GM18861 (cell line): Measurements from ENCODE around the gene STAB1.
"Not testable (repeated sequence)": the region's sequence is repeated elsewhere in the genome, so short reads cannot be mapped to it uniquely, and the experiment has no call there.

Experiments used
- ATAC-seq: cut with Tn5 transposase; IDR thresholded peaks from one replicate; pipeline ENCODE4 v1.9.1; 2021; ENCODE audit not compliant: unreplicated experiment

Gene STAB1

DNA sequence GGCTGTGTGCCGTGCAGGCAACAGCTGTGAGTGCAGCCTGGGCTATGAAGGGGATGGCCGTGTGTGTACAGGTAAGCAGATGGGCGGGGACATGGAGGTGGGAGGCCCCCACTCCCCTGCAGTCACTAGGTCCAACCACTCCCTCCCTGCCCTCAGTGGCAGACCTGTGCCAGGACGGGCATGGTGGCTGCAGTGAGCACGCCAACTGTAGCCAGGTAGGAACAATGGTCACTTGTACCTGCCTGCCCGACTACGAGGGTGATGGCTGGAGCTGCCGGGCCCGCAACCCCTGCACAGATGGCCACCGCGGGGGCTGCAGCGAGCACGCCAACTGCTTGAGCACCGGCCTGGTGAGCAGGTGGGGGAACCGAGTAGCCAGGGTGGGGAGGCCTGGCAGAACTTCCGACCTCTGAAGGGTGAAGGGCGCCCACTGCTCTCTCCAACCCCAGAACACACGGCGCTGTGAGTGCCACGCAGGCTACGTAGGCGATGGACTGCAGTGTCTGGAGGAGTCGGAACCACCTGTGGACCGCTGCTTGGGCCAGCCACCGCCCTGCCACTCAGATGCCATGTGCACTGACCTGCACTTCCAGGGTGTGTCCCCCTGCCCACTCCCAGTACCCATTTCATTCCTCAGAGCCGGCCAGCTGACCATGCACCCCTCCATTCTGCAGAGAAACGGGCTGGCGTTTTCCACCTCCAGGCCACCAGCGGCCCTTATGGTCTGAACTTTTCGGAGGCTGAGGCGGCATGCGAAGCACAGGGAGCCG lies 26.9 kb downstream of the STAB1 start:
- ATAC-seq = no peak

DNA sequence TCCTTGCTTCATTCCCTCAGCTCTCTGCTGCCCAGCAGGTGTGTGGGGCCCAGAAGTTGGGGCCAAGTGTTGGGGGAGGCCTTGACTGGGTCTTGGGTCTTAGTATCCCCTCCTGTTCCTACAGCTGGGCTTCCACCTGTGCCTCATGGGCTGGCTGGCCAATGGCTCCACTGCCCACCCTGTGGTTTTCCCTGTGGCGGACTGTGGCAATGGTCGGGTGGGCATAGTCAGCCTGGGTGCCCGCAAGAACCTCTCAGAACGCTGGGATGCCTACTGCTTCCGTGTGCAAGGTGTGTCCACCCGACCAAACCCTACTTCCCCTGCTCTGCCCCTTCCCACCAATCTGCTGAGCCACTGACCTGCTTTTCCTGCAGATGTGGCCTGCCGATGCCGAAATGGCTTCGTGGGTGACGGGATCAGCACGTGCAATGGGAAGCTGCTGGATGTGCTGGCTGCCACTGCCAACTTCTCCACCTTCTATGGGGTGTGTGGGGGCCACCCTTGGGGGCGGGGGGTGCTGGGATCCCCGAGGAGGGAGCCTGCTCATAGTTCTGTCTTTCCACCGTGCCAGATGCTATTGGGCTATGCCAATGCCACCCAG lies 27.6 kb downstream of the STAB1 start:
- no peak for ATAC-seq

DNA sequence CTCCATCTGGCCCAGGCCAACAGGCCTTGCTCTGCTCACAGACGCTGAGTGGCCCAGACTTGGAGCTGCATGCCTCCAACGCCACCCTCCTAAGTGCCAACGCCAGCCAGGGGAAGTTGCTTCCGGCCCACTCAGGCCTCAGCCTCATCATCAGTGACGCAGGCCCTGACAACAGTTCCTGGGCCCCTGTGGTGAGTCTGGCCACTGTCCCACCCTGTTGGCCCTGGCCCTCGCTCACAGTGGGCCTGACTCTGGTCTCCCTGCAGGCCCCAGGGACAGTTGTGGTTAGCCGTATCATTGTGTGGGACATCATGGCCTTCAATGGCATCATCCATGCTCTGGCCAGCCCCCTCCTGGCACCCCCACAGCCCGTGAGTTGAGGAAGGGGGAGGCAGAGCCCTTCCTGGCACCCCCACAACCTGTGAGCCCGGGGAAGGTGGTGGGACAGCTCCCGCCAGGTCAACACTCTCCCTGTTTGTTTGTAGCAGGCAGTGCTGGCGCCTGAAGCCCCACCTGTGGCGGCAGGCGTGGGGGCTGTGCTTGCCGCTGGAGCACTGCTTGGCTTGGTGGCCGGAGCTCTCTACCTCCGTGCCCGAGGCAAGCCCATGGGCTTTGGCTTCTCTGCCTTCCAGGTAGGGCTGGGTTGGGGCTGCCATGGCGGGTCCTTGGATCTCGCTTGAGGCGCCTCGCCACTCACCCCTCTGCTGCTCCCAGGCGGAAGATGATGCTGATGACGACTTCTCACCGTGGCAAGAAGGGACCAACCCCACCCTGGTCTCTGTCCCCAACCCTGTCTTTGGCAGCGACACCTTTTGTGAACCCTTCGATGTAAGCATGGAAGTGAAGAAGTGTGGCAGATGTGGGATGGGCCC lies 28.5 kb downstream of the STAB1 start:
- ATAC-seq = no peak

DNA sequence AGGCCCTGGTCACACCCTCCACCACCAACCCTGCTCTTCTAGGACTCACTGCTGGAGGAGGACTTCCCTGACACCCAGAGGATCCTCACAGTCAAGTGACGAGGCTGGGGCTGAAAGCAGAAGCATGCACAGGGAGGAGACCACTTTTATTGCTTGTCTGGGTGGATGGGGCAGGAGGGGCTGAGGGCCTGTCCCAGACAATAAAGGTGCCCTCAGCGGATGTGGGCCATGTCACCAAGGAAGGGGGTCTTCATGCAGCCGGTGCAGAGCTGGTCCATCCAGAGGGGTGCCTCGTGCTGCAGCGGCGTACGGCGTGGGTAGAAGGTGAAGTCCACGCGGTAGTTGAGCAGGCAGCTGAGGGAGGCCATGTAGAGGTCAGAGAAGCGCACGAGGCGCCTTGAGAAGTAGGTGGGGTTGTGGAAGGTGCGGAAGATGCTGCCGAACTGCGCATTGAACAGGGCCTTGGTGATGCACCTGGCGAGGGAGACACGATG lies 29.2 kb downstream of the STAB1 start:
- no peak for ATAC-seq

DNA sequence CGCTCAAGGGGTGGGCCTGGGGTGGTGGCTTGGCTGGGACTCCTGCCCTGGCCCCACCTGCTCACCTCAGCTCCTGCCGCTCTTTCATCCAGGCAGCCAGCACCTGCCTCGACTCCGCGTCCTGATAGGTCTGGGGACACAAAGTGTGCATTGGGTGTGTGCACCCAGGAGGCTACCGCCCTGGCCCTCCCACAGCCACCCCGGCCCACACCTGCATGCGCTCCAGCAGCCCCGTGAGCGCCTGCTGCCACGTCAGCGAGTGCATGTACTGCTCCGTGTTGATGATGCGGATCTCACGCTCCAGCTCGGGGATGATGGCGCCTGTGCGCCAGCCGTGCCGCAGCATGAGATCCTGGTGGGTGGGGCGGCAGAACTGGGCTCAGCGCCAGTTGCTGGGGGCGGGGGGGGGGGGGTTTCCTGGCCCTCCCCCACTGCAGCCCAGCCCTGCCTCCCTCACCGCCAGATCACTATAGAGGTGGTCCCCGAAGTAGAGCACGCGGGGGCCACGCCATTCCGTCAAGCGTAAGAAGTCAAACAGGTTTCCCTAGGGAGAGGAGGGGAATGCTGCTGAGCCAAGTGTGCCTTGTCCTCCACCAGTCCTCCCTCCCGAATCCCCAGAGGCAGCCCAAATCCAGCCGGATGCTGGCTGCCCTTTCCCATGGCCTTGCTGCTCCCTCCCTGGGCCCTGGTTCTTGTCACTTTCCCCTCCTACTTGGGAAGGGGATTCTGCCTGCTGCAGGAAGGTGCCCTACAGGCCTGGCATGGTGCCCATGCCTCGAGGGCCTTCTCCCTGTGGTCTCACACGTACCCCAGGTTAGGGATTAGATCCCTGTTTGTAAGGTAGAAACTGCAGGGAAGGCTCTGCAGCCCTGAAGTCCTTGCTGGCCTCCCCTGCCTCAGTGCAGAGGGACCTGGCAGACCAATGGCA lies 29.9 kb downstream of the STAB1 start:
- no peak for ATAC-seq

DNA sequence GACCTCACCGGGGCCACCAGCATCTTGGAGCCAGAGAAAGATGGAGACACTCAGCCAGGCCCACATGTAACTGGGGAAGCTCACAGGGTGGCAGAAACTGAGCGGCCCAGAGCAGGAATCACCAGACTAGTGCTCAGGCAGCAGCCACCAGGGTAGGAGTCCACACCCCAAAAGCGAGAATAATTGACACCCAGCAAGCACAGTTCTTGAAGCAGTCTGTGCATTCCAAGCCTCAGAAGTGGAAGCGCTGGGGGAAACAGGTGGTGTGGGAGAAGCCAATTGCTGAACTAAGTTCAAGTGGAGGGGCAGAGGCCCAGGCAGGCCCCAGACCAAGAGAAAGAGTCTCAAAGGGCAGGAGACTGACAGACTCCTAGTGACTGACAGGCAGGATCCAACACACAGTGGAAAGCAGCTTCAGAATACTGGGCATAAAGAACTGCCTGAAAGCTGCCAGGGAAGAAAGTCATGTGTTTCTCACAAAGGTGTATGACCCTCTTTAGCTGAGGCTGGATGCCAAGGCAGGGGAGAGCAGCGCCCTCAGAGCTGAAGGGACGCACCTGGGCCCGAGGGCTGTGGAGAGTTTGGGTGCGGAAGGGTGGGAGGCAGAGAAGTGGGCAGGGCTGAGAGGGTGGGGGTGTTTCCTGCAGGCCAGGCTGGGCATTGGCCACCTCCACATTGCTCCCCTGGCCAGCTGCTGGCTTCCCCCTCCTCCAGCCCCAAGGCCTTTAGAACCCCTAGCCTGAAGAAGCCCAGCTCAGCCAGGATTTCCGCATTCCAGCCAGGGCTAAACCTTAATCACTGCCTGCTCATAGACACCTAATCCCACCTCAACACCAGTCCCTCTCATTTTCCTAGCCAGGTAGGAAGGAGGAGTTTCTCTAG lies 30.8 kb downstream of the STAB1 start:
- no peak for ATAC-seq

DNA sequence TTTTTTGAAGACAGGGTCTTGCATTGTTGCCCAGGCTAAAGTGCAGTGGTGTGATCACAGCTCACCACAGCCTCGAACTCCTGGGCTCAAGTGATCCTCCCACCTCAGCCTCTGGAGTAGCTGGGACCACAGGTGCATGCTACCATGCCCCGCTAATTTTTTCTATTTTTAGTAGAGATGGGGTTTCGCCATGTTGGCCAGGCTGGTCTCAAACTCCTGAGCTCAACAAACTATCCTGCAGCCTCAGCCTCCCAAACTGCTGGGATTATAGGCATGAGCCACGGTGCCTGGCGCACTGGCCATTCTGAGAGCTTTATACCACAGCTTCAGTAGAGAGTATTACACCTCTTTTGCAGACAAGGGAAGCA lies 31.5 kb downstream of the STAB1 start:
- not testable (repeated sequence) for ATAC-seq

DNA sequence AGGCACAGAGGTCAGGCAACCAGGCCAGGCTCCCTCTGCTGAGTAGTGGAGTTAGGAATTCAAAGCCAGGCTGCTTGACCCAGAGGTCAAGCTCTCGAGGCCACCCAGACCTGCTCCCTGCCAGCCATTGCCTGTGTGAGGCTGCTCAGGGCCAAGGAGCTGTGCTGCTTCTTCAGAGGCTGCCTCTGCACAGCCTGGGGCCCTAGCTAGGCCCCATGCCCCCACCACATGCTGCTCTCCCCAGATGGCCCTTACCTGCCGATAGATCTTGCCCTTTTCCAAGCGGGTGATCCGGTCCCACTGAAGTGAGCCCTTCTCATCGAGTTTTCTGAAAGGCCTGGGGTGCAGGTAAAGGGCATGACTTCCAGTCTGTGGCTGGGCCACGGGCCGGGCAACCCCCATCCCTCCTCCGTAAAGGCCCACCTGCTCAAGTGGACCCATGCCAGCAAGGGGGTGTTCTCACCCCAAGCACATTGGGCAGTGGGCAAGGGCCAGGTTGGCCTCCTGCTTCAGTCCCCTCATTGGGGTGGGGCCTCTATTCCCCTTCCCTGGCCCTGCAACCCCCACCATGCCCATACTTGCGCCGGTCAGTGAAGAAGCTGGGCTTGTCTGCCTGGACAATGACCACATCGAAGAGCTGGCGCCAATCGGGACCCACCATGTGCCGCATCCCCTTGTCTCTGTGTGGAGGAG lies 32.0 kb downstream of the STAB1 start:
- no peak for ATAC-seq

DNA sequence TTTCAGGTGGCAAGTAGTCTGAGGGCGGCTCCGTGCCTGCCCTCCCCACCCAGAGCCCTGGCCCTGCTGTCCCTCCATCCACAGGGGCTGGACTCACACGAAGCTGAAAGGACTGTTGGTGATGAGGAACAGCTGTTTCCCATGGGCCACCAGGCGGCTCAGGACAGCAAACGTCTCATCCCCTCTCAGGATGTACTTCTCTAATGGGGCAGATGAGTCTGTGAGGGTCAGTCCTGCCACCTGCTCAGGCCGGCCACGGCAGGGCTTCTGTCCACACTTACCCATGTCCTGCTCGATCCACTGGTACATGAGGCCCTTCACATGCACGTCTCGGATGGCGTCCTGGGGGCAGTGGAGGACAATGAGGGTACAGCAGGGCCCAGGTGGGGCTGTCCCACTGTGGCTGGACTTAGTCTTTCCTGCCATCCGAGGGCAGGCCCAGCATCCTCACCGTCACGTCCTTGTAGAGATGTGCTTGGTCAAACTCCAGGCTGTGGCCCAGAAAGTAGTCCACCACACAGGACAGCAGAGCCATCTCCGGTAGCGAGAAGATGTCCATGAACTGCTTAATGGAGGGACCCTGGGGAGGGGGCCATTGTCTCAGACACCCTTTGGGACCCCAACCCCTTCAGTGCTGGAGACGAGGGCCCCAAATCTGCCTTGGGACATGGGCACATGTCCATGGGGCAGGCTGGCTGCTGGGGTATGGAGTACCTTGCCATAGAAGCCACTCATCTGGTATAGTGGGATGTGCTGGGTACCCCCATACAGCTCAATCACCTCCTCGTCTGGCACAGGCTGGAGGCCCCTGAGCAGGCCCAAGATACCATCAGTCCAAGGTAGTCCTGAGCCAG lies 32.8 kb downstream of the STAB1 start:
- no peak for ATAC-seq

DNA sequence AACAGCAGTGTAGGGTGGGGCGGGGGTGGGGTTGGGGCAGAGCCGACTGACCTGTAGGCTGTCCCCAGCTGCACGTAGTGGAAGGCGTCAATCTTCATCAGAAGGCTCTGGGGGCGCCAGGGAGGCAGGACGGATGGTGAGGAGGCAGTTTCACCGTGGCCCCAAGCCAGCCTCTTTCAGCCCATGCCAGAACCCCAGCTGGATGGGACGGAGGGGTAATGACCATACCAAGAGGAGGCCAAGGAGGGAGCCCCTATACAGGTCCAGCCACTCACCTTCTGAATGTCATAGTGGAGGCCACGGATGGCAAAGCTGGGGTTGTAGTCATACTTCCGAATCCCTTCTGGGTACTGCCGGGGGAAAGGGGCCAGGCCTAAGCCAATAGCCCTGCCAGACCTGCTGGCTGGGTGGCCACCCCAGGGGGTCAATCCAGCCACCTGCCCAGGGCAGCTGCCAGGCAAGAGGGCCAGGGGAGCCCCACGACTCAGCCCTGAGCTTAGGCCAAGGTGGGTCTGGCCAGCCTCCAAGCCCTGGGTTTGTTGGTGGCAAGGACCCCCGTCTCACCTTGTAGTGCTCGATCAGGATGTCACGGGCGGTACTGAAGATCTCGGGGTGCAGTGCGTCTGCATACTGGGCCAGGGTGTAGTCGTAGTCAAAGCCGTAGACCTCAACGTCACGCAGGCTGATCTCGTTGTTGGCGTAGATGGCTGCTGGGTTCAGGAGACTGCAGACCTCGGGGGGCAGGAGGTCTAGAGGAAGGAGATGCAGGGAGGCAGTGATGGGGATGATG lies 33.6 kb downstream of the STAB1 start:
- no peak for ATAC-seq

DNA sequence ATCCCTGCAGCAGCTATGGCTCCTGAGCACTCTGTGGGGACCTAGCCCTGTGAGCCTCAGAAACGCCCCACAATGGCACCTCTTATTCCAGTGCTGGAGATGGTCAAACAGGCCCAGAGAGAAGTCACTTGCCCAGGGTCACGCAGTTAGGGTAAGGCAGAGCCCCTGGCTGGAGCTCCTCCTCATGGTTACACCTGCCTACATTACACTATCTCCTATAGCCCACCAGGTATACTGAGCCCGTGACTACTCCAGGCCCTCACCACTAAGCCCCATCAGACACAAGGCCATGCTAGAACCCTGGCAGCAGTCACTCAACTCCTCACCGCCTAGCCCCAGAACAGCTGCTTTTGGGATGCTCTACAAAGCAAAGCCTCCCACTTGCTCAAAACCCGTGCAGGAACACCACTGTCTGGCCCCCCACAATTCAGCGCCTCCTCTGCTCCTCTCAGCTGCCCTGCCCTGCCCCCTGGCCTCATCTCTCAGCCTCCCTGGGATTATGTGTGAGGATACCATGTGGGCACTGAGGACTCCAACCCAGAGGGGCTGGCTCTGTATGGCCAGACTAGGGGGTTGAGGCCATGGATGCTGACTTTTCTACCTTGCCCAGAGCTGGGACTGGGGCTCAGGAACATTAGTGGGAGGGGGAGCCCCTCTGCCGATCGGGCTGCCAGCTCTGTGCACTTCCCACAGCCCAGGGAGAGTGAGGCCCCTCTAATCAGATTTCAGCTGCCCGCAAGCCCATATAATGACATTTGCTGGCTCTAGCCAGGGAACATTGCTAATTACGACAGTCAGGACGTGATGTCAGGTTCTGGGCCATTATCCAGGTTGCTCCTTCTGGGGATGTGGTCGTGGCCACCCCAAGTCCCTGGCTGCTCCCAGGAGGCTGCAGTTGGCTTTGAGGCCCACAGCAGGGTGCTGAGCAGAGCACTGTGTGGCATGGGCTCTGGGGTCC lies 34.5 kb downstream of the STAB1 start:
- no peak for ATAC-seq

DNA sequence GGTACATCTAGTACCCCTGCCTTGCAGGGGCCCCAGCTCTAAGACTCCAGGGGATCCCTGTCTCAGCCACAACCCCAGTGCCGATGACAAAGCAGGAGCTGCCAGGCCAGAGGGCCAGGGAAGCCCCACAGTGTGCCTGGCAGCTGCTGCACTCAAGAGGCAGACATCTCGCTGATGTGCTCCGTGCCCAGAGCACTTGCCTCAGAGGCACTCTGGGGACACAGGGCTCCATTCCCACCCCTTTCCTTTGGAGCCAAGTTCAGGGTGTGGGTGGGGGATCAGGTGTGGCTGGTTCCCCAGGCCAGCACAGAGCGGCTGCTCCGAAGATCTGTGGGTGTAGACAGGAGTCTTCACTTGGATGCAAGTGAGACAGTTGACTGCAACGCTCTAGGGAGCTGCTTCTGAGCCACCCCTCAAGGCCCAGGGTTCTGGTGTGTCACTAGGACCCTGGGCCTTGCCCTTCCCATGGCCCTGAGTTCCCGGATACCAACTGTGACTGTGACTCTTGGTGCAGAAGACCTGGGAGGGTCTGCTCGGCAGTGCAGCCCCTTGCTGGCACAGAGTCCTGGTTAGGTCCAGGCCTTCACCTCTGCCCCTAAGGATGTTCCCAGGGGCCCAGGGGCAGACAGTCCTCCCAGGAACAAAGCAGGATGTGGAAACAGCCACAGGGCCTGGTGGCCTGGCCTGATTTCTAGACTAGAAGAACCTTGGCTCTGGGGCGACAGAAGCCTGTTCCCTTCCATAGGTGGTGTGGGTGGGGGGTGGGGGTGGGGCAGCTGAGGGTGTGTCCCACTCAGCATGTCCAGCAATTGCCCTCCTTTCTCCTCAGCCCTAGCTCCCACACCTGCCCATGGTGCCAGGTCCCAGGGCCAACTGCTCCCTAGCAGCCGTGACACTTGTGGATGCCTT lies 36.0 kb downstream of the STAB1 start:
- no peak for ATAC-seq

DNA sequence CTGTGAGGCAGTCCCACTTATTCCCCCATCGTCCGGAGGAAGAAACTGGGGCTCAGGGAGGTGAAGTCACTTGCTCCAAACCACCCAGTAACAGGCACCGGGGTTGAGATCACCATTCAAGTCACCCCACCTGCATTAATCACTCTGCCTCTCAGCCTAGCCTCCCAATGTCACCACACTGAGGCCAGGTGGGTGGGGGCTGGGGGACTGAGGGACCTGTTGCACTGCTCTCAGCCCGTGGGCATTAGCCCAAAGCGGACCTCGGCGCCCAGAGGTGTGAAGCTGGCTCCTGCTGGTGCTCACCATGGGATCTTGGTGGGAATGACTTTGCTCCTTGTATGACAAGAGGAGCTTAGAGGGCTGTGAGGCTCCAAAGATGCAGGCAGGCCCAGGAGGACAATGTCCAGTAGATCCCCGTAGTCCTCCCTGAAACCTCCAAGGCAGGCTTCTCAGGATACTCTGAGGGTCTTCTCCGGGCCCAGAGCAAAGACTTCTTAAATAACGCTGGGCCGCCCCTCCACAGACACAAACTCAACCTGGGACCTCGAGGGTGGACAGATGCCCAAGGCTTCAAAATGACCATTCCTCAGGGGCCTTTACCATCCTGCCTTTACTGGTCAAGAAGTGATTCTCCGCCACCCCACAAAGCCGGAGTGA lies 36.9 kb downstream of the STAB1 start:
- no peak for ATAC-seq

DNA sequence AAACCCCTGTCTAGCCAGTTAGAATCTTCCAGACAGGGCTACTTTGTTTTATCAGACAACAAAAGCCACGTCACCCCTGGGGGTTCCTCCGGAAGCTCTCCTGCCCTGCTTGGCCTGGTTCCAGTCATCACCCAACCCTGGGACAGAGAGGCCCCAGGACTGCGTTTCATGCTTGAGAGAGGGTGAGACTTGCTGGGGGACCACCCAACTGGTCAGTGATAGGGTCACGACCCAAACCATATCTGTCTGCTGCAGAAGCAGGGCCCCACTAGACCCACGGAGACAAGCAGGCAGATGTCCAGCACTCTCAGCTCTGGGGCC lies 37.3 kb downstream of the STAB1 start:
- ATAC-seq = no peak
